Caco-2 (cell line): ENCODE results near the gene CLK1. TPM values are rescaled to one million over a fixed set of nuclear protein-coding genes. Genes with fewer than 3 reads are reported as not detected.

Experiments
- BruUV-seq: library from RNA; stranded (reverse); fragments of 400-500 nt; replicated peaks from 2 replicates; lab custom pipeline; 2021; lab: Mats Ljungman, UMichigan
- CTCF ChIA-PET: fragments of 300-600 bp; sonication (Branson Sonifier 250); formaldehyde crosslinking; loops from one replicate; lab custom pipeline; 2022; ENCODE audit warnings: antibody characterized with exemption; lab: Charles Lee
- POLR2A ChIA-PET: fragments of 300-600 bp; sonication (Branson Sonifier 250); formaldehyde crosslinking; loops from one replicate; lab custom pipeline; 2022; ENCODE audit warnings: antibody characterized with exemption; lab: Charles Lee
- DNase-seq, 2 experiments: peaks; one replicate each; pipeline versions ENCODE4 v3.0.0 to v3.0.0-alpha.2; 2020 to 2022
- H3K27me3 ChIP-seq: replicated peaks from 2 replicates; pipeline ENCODE4 v1.6.0; 2011; ENCODE audit warnings: low read length; ENCODE audit not compliant: control insufficient read depth, insufficient read depth
- H3K36me3 ChIP-seq: 2 replicates; pipeline ENCODE4 v1.5.1; 2011; ENCODE audit warnings: low read length; ENCODE audit not compliant: control insufficient read depth, insufficient read depth
- H3K4me1 ChIP-seq: fragments of 250-450 bp; sonication (Bioruptor Pico); 2 replicates; pipeline ENCODE4 v1.5.1; 2020; ENCODE audit warnings: mild to moderate bottlenecking
- H3K4me3 ChIP-seq: 2 replicates; pipeline ENCODE4 v1.5.1; 2011; ENCODE audit warnings: low read depth, mild to moderate bottlenecking, control low read depth, low read length
- H3K9me3 ChIP-seq: fragments of 250-450 bp; sonication (Bioruptor Pico); 2 replicates; pipeline ENCODE4 v1.5.1; 2020; ENCODE audit warnings: mild to moderate bottlenecking, moderate library complexity
- H3K27ac Mint-ChIP-seq: one replicate; pipeline ENCODE4 v1.8.0; 2022; ENCODE audit warnings: mixed read lengths; ENCODE audit not compliant: unreplicated experiment
- H3K27me3 Mint-ChIP-seq: one replicate; pipeline ENCODE4 v1.8.0; 2022; ENCODE audit warnings: mixed read lengths; ENCODE audit not compliant: insufficient read depth, unreplicated experiment
- H3K36me3 Mint-ChIP-seq: one replicate; pipeline ENCODE4 v1.8.0; 2022; ENCODE audit warnings: mild to moderate bottlenecking, mixed read lengths; ENCODE audit not compliant: insufficient read depth, unreplicated experiment
- H3K4me1 Mint-ChIP-seq: one replicate; pipeline ENCODE4 v1.8.0; 2022; ENCODE audit warnings: low read depth, mixed read lengths; ENCODE audit not compliant: unreplicated experiment
- H3K4me3 Mint-ChIP-seq: one replicate; pipeline ENCODE4 v1.8.0; 2022; ENCODE audit warnings: mild to moderate bottlenecking, moderate library complexity, mixed read lengths; ENCODE audit not compliant: unreplicated experiment
- H3K9me3 Mint-ChIP-seq: one replicate; pipeline ENCODE4 v1.8.0; 2022; ENCODE audit warnings: mixed read lengths; ENCODE audit not compliant: unreplicated experiment
- CTCF ChIP-seq, 2 experiments: fragments of 200-600 bp in 1 of 2; IDR thresholded peaks; 1 replicate in 1 of 2; 2 replicates in 1 of 2; pipeline versions ENCODE4 v1.5.1 to v1.8.0; 2011 to 2022; ENCODE audit warnings: antibody characterized with exemption in 1 of 2, control low read depth in 1 of 2, inconsistent platforms in 1 of 2, low read depth in 1 of 2, low read length in 1 of 2, mild to moderate bottlenecking in 1 of 2, moderate library complexity in 1 of 2; ENCODE audit not compliant: insufficient read depth in 1 of 2, severe bottlenecking in 1 of 2, unreplicated experiment in 1 of 2
- intact Hi-C: fragments of 100-400 bp; cut with micrococcal nuclease; formaldehyde crosslinking; loops from one replicate; pipeline ENCODE4 v1.10.0; 2022; ENCODE audit not compliant: unreplicated experiment
- total RNA-seq: library from RNA; stranded (reverse); gene quantifications from 2 replicates; pipeline ENCODE4 v1.2.3, GENCODE V29; 2022

The CLK1 gene
- total RNA-seq, 1 experiment from 2014 or later = 68.0 TPM

- no peak overlapping the region for H3K27ac Mint-ChIP-seq
- peaks cover 7% of the 10 kb centered on the region for H3K36me3 ChIP-seq
Measured at GRCh38 chr2:200814917-200815316, 49.5 kb downstream of the CLK1 start.

GRCh38 chr2:200814276-200814815 is 50.1 kb downstream of the CLK1 start:
- ChIA-PET POLR2A (no interaction called here), CTCF (no interaction called here)
- peaks cover 78% of the 10 kb centered on the region for H3K36me3 Mint-ChIP-seq
- Histone ChIP-seq H3K27me3 (no peaks in the 10 kb centered on the region), H3K4me3 (no peak overlapping the region), H3K4me1 (peaks cover 22% of the 10 kb centered on the region), H3K36me3 (peaks cover 7% of the 10 kb centered on the region), H3K9me3 (no peaks in the 10 kb centered on the region)
- H3K4me3 Mint-ChIP-seq = no peak overlapping the region
- intact Hi-C loops = loop anchor here (10.0 kb wide), 1 partner anchor 240 kb away; no protein-coding TSS in a partner anchor
- no peaks in the 10 kb centered on the region for H3K27me3 Mint-ChIP-seq
- H3K9me3 Mint-ChIP-seq = no peaks in the 10 kb centered on the region
- peaks cover 14% of the 10 kb centered on the region for H3K4me1 Mint-ChIP-seq
- H3K27ac Mint-ChIP-seq = no peak overlapping the region
- TF ChIP-seq CTCF (IDR thresholded peaks at IDR 0.05; ENCODE audit: insufficient read depth in 1 of 2, low read depth in 1 of 2, low read length in 1 of 2, severe bottlenecking in 1 of 2, unreplicated experiment in 1 of 2) = no peak
- DNase-seq = no peak
- BruUV-seq = no TSS peak

More at GRCh38 chr2:200814917-200815316, 49.5 kb downstream of the CLK1 start:
- intact Hi-C loops = loop anchor here (10.0 kb wide), 1 partner anchor 240 kb away; no protein-coding TSS in a partner anchor
- BruUV-seq = no TSS peak
- H3K36me3 Mint-ChIP-seq = peaks cover 83% of the 10 kb centered on the region
- no peaks in the 10 kb centered on the region for H3K9me3 ChIP-seq
- ChIA-PET POLR2A (no interaction called here), CTCF (interaction anchor here (0.7 kb wide), 1 partner anchor 74 kb away, joined by 3 read pairs; no protein-coding TSS in a partner anchor)
- TF ChIP-seq CTCF (IDR thresholded peaks at IDR 0.05; ENCODE audit: insufficient read depth in 1 of 2, low read depth in 1 of 2, low read length in 1 of 2, severe bottlenecking in 1 of 2, unreplicated experiment in 1 of 2) = no peak
- no peaks in the 10 kb centered on the region for H3K9me3 Mint-ChIP-seq
- peaks cover 17% of the 10 kb centered on the region for H3K4me1 ChIP-seq
- H3K27me3 ChIP-seq = no peaks in the 10 kb centered on the region
- peaks cover 9% of the 10 kb centered on the region for H3K4me1 Mint-ChIP-seq
- no peak for DNase-seq
- no peak overlapping the region for H3K4me3 ChIP-seq
- H3K4me3 Mint-ChIP-seq = no peak overlapping the region
- H3K27me3 Mint-ChIP-seq = no peaks in the 10 kb centered on the region

- intact Hi-C loops = loop anchor here (1.0 to 10.0 kb wide), 3 partner anchors 64 to 238 kb away; no protein-coding TSS in a partner anchor
- no TSS peak for BruUV-seq
- ChIA-PET POLR2A (no interaction called here), CTCF (no interaction called here)
- Mint-ChIP-seq H3K9me3 (no peaks in the 10 kb centered on the region), H3K27me3 (no peaks in the 10 kb centered on the region), H3K4me3 (peak overlapping the region; percentile 89), H3K4me1 (peaks cover 16% of the 10 kb centered on the region), H3K27ac (peak overlapping the region; percentile 98), H3K36me3 (peaks cover 58% of the 10 kb centered on the region)
- Histone ChIP-seq H3K4me1 (peaks cover 22% of the 10 kb centered on the region), H3K4me3 (peak overlapping the region; percentile 99), H3K27me3 (no peaks in the 10 kb centered on the region), H3K36me3 (peaks cover 5% of the 10 kb centered on the region), H3K9me3 (no peaks in the 10 kb centered on the region)
- peak; percentile 56 to 85 for TF ChIP-seq CTCF (IDR thresholded peaks at IDR 0.05; ENCODE audit: insufficient read depth in 1 of 2, low read depth in 1 of 2, low read length in 1 of 2, severe bottlenecking in 1 of 2, unreplicated experiment in 1 of 2)
- DNase-seq = peak; percentile 85 to 92
Measured at GRCh38 chr2:200812122-200813022, 52.1 kb downstream of the CLK1 start.
